Measurements from ENCODE around the gene MOGAT3.

MOGAT3 gene

DNA sequence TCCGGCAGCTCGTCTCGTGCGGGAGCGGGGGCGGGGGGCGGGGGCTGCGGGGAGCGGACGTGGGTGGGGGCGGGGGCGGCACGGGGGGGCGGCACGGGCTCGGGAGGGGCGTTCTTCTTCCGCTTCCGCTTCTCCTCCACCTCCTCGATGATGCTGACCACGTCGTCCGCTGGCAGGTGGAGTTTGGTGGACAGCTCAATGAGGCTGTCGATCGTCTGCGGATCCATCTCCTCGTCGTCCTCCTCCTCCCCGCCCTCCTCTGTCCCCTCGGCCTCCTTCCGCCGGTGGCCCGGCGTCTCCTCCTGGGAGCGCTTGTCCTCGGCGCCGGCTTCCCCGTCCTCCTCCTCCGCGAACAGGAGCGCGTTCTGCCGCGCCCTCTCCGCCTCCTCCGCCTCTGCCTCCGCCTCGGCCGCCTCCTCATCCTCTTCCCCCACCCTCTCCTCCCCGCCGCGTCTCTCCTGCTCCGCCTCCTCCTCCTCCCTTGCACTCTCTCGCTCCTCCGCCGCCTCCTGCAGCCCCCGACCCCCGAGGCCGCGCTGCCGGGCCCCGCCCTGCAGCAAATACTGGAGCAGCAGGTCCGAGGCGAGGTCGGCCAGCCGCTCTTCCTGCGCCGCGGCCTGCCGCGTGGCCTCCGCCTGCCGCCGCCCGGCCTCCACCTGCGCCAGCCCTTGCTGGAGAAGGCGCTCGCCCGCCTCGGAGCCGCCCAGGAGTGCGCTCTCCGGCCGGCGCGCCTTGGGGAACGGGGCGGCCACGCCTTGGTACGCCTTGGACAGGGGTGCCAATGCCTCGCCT lies 37.4 kb downstream of the MOGAT3 start:
- H3K4me3 ChIP-seq (ENCODE audit: control insufficient read depth, low read depth, low read length), result peak overlapping the region; percentile 42
- TF ChIP-seq, protein P1, sequence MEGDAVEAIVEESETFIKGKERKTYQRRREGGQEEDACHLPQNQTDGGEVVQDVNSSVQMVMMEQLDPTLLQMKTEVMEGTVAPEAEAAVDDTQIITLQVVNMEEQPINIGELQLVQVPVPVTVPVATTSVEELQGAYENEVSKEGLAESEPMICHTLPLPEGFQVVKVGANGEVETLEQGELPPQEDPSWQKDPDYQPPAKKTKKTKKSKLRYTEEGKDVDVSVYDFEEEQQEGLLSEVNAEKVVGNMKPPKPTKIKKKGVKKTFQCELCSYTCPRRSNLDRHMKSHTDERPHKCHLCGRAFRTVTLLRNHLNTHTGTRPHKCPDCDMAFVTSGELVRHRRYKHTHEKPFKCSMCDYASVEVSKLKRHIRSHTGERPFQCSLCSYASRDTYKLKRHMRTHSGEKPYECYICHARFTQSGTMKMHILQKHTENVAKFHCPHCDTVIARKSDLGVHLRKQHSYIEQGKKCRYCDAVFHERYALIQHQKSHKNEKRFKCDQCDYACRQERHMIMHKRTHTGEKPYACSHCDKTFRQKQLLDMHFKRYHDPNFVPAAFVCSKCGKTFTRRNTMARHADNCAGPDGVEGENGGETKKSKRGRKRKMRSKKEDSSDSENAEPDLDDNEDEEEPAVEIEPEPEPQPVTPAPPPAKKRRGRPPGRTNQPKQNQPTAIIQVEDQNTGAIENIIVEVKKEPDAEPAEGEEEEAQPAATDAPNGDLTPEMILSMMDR (IDR thresholded peaks at IDR 0.05; ENCODE audit: control insufficient read depth, insufficient read depth, low read depth, low read length, missing control alignments), result no peak
- no peak for DNase-seq (ENCODE audit: low read depth)

DNA sequence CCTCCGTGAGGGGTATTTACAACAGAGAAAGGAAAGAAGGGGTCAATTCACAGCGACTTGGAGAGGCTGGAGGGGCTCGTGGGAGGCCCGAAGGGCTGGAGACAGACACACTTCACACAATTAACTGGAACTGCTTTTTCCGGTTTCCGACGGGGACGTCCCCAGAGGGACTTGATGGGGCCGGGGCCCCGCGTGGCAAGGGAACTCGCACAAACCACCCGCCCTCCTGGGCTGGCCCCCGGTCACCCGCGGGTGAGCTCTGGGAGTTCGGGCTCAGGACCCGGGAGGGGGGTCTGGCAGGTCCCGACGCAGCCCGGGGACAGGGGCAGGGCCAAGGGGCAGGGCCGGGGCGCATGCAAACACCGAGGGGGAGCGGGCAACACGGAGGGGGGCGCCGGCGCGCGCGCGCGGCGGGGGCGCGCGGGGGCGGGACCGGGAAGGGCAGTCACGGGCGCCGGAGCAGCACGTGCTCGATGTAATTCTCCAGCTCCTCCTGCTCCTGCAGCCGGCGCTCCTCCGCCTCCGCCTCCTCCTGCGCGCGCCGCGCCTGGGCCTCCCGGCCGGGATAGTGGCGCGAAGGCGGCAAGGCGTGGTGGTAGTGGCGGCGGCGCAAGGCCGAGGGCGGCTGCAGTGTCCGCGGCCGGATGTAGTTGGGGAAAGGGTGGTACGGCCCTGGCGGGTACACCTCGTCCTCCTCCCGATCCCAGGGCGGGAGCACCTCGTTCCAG lies 38.1 kb downstream of the MOGAT3 start:
- TF ChIP-seq, protein P1 (IDR thresholded peaks at IDR 0.05; ENCODE audit: control insufficient read depth, insufficient read depth, low read depth, low read length, missing control alignments), result no peak
- no peak for DNase-seq (ENCODE audit: low read depth)
- H3K4me3 ChIP-seq (ENCODE audit: control insufficient read depth, low read depth, low read length), result peak overlapping the region; percentile 19

DNA sequence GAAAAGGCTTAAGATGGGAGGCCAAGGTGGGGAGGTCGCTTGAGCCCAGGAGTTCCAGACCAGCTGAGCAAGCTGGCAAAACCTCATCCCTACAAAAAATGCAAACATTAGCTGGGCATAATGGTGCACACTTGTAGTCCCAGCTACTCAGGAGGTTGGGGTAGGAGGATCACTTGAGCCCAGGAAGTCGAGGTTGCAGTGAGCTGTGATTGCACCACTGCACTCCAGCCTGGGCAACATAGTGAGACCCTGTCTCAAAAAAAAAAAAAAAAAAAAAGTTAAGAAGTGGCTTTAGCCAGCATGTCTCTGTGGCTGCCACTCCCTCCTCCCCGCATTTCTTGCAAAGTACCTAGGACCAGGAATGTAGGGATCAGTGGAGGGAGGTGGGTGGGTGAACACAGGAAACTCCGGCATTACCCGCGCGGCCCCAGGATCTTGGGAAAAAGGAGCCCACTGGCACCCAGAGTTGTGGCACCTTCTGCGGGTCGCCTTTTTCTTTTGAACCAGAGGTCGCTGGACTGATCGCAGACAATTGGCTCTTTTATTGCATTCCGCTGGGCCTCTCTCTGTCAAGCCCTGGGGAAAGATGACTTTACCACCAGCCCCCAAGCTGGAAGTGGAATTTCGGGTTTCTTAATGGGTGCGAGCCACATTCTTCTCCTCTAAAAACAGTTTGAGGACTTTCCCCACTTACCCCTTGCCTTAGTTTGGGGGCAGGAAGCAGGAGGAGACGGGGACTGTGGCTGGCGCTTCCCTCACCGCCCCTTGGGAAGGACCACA lies 39.0 kb downstream of the MOGAT3 start:
- H3K4me3 ChIP-seq (ENCODE audit: control insufficient read depth, low read depth, low read length), result no peak overlapping the region
- DNase-seq (ENCODE audit: low read depth), result no peak
- TF ChIP-seq, protein P1 (IDR thresholded peaks at IDR 0.05; ENCODE audit: control insufficient read depth, insufficient read depth, low read depth, low read length, missing control alignments), result no peak

DNA sequence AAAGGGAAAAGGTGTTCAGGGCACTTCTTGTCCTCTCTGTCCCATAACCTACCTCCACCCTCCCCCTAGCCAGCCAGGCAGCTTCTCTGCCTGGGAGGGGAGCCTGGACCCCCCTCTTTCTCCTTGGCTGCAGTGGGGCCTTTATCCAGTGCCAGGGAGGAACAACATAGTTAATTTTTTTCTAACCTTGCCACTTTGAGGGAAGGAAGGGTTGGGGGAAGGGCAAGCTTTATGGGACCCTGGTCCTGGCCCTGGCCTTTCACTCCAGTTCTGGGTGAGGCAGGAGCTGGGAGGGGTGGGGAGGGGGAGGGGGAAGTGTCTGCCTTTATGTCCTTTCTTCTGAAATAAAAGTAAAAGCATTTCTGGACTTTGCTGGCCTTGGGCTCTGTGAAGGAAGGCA lies 39.9 kb downstream of the MOGAT3 start:
- TF ChIP-seq, protein P1 (IDR thresholded peaks at IDR 0.05; ENCODE audit: control insufficient read depth, insufficient read depth, low read depth, low read length, missing control alignments), result no peak
- no peak overlapping the region for H3K4me3 ChIP-seq (ENCODE audit: control insufficient read depth, low read depth, low read length)
- DNase-seq (ENCODE audit: low read depth), result no peak

DNA sequence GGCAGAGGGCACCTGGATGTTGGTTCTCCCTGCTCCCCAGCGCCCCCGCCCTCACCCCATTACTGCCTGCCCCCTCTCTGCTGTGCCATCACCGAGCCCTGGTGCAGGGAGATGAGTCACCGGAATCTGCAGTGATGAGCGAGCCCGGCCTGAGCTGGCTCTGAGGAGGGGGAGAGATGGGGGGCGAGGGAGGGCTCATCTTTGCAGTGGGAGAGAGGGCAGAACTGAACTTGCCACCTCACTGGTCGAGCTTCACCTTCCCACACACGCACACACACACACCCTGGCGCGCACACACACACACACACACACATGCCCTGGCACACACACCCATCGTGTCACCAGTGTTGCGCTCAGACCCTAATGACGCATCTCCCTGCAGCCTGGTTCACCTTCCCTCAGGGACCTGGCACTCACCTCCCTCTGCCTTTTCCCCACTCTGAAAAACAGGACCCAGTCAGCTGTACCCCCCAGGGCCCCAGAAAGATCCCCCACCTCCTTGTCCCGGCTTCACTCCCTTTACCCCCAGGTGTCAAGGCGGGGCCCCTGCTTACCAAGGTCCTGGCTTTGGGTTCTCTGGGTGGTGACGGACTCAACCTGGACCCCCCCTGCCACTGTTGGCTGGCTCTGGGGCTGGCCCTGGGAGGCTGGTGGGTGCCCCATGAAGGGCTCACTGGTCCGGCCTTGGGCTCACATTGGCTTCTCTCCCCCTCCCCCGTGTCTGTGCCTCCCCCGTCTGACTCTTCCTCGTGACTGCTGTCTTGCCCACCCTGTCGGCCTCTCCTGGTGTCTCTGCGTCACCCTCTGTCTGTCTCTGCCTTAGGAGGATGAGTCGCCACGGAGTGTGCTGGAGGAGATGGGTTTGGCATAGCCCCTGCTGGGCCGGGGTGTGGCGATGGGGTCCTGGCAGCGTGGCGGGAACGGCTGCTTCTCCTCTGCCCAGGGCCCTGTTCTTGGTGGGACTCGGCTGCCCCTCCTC lies 40.9 kb downstream of the MOGAT3 start:
- TF ChIP-seq, protein P1 (IDR thresholded peaks at IDR 0.05; ENCODE audit: control insufficient read depth, insufficient read depth, low read depth, low read length, missing control alignments), result no peak
- H3K4me3 ChIP-seq (ENCODE audit: control insufficient read depth, low read depth, low read length), result no peak overlapping the region
- no peak for DNase-seq (ENCODE audit: low read depth)
